Activated T-cell treated with anti-CD3 and anti-CD28 coated beads for 4 hours (primary cell): Measurements from ENCODE around the gene NRM.
A peak's percentile ranks its signal among the peaks of the same experiment; 100 is the strongest.
"Not testable (repeated sequence)": the region's sequence is repeated elsewhere in the genome, so short reads cannot be mapped to it uniquely, and the experiment has no call there.

Source experiments
- DNase-seq: peaks from one replicate; pipeline ENCODE4 v3.0.0-alpha.2; 2020

NRM gene

DNA sequence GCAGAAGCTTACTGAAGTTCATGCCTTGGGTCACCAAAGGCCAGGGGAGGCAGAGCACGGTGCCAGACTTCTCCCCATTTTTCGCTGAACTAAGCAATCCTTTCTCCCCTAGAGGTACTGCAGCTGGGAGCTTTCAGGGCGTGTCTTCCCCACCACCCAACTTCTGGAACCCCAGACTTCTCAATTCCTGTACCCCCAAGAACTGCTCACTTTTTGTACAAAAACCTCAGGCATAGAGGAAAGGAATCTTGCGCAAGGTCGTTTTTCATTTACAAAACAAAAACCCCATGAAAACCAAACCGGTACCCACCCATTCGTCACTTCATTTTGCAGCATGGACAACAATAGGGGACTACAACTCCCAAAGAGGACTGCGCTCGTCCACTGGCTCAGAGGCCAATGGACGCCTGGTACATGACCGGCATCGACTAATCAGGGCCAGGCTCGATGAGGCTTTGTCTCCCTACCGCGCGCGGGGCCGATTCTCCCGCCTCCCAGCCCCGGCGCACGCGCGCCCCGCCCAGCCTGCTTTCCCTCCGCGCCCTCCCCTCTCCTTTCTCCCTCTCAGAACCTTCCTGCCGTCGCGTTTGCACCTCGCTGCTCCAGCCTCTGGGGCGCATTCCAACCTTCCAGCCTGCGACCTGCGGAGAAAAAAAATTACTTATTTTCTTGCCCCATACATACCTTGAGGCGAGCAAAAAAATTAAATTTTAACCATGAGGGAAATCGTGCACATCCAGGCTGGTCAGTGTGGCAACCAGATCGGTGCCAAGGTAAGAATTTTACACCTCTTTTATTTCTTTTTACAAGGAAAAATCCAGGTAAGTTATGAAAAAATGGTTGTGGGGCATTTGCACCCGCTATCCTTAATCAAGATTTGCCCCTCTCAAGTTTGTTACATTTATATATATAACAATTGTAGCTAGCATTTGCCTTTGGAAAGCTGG lies 29.3 kb upstream of the NRM start, which contains the start of gene TUBB:
Gene TUBB (plus strand): TSS at position 562 of the 947 bp plus-strand sequence. CDS start 155 bp downstream, at position 717.
- peak; percentile 87 for DNase-seq

- DNase-seq = no peak
Measured at GRCh38 chr6:30719356-30719755, 28.6 kb upstream of the NRM start.

DNA sequence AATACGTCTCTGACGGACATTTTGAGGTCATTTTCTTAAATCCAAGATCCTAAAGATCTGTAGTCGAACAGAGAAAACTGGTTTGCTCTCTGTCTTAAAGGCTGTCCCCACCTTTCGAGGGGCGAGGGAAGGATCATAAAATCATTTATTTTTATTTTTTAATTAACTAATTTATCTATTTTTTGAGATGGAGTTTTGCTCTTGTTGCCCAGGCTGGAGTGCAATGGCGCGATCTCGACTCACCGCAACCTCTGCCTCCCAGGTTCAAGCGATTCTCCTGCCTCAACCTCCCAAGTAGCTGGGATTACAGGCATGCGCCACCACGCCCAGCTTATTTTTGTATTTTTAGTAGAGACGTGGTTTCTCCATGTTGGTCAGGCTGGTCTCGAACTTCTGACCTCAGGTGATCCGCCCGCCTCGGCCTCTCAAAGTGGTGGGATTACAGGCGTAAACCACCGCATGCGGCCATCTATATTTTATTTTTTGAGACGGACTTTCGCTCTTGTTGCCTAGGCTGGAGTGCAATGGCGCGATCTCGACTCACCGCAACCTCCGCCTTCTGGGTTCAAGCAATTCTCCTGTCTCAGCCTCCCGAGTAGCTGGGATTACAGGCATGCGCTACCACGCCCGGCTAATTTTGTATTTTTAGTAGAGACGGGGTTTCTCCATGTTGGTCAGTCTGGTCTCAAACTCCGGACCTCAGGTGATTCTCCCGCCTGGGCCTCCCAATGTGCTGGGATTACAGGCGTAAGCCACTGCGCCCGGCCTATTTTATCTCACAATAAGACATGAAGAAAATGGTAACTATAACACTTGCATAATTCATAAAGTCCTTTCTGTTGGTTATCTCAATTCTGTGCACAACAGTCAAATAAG lies 27.3 kb upstream of the NRM start:
- not testable (repeated sequence) for DNase-seq

- peak; percentile 96 for DNase-seq
Measured at GRCh38 chr6:30717129-30717844, 26.5 kb upstream of the NRM start, which contains the start of gene MDC1. TSS of gene MDC1 (minus strand) at chr6:30717281. CDS start at chr6:30715175, 2,106 bp downstream.

DNA sequence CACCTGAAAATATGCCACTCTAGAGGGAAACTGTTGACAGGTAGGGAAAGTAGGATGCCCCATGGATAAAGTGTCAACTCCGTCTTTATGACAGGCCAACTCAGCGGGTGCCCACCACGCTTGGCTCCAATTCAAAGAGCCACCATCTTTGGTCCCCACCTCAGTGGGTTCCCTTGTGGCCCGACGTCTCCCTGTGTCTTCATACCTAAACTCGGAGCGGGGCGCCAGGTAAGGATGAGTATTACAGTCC lies 26.0 kb upstream of the NRM start:
- DNase-seq = no peak

DNA sequence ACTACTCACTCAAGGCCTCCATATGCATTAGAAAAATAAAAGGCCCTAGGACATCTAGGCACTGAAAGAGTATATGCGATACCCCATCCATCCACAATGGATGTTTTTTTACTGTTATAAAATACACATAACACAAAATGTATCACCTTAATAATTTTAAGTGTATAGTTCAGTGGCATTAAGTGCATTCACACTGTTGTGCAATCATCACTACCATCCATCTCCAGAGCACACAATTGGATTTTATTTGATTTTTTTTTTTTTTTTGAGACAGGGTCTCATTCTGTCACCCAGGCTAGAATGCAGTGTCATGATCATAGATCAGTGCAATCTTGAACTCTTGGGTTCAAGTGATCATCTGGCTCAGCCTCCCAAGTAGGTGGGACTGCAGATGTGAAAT lies 23.5 kb upstream of the NRM start:
- no peak for DNase-seq

GRCh38 chr6:30712441-30712945 lies 21.7 kb upstream of the NRM start:
- DNase-seq = no peak

DNA sequence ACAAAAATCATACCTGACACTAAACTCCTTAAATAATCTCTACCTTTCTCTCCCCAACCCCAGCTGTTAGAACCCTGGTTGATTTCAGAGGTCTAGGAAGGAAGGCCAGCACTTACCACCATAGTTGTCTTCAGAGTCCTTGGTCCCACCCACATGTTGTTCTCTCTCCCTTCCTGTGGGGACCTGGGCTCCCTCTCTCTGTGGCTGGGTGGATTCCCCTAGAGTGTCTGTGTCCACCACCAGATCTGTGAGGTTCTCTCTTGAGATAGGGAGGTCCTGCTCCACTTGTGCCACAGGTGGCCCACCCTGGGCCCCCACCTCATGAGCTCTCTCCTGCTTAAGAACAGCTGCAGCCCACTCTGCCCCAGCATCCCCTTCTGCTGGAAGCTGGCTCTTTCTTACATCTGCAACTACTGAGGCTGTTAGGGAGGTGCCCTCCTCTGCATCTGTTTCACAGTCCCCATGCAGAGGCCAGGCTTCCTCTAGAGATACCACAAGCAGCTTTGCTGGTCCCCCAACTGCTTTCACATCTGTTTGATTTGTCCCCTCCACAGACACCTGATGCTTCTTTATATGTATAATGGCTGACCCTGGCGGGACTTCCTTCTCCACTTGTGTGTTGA lies 21.1 kb upstream of the NRM start:
- DNase-seq = no peak

GRCh38 chr6:30709101-30709868 lies 18.5 kb upstream of the NRM start:
- no peak for DNase-seq

DNA sequence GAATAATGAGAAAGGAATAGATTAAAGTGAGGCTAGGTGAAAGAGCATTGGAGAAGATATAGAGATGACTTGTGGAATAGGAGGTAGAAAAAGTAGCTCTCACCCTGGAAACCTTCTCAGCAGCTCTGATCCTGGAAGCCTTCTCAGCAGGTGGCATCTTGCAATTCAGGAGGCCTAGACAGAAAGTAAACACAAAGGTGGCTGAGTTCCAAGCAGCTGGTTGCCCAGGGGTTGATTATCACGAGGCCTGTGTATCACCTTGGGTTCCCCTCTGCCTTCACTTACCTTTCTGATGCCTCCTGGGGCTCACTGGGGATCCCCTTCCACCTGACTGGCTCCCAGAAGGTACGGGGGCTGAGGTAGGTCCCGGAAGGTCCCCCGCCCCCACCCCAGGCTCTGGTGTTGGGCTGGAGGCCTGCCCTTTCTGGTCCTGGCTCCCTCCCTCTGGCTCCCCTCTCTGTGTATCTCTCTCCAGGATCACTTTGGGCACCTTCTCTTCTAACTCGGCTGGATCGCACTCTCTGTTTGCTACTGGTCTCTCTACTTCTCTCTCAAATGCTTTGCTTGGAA lies 16.6 kb upstream of the NRM start:
- DNase-seq = no peak

GRCh38 chr6:30705620-30706019 lies 14.8 kb upstream of the NRM start:
- no peak for DNase-seq

GRCh38 chr6:30703821-30704220 lies 13.0 kb upstream of the NRM start:
- DNase-seq = no peak

GRCh38 chr6:30703011-30703410 lies 12.2 kb upstream of the NRM start:
- no peak for DNase-seq

GRCh38 chr6:30700340-30700739 lies 9.6 kb upstream of the NRM start:
- DNase-seq = no peak

GRCh38 chr6:30696432-30696831 lies 5.6 kb upstream of the NRM start:
- no peak for DNase-seq

GRCh38 chr6:30691208-30691847 lies 544 bp upstream of the NRM start:
- no peak for DNase-seq

GRCh38 chr6:30689985-30690384 lies 799 bp downstream of the NRM start:
- DNase-seq = no peak

DNA sequence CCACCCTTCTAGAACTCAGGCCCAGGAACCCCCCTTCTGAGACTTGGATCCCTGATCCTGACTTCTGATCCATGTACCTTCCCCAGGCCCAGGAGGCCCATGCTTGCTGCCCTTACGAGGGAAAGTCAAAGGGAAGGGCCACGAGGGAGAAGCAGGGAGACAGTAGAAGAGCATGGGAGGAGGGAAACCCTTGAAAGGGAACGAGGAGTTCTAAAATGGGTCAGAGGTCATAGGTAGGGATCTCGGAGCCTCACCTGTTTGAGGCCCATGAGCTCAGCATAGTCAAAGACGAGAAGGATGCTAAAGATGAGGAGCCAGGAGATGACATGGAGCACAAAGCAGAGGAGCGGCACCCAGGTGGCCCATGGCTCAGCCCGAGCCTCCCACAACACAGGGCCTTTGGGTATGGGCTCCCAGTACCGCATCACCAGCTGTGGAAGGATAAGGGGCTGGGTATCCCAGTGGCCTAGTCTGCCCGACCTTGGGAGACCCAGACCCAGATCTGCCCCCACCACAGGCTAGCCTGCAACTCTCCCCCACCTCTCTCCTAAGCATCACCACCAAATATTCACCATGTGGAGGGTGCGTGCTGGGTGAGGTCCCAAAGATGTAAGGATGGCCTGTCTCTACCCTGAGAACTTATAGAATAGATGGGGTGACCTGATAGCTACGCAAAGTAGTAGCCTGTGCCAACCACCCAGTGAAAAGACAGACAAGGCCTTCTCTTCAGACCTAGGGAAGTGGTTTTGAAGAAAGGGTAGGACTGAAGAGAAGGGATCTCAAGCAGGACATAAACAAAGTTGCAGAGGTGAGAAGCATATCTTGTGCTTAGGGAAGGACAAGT lies 1.5 kb downstream of the NRM start:
- no peak for DNase-seq

DNA sequence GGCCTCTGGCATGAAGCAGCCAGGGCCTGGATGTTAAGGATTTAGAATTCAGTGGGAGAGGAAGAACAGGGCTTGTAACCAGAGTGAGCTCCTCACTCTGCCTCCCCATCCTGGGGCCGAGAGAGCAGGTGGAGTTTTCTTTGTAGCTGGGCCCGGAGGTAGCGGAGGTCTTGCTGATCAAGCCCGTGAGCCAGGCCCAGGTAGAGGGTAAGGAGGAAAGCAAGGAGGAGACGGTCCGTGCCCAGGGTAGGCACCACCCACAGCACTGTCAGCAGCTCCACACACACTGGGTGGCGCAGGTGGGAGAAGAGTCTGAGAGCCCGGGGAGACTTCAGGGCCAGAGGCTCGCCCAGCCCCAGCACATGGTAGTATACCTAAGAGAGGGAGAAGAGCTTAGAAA lies 2.2 kb downstream of the NRM start:
- no peak for DNase-seq
